HG03571 (cell line): ENCODE data around the gene C6orf47.

ENCODE experiments used
- ATAC-seq: cut with Tn5 transposase; IDR thresholded peaks from one replicate; pipeline ENCODE4 v1.9.1; 2021; ENCODE audit not compliant: unreplicated experiment

The C6orf47 gene

GRCh38 chr6:31636698-31637596, 23.6 kb downstream of the C6orf47 start:
- no peak for ATAC-seq

- no peak for ATAC-seq
Measured at GRCh38 chr6:31634969-31635575, 25.5 kb downstream of the C6orf47 start.

- no peak for ATAC-seq
Measured at GRCh38 chr6:31634131-31634530, 26.4 kb downstream of the C6orf47 start.

DNA sequence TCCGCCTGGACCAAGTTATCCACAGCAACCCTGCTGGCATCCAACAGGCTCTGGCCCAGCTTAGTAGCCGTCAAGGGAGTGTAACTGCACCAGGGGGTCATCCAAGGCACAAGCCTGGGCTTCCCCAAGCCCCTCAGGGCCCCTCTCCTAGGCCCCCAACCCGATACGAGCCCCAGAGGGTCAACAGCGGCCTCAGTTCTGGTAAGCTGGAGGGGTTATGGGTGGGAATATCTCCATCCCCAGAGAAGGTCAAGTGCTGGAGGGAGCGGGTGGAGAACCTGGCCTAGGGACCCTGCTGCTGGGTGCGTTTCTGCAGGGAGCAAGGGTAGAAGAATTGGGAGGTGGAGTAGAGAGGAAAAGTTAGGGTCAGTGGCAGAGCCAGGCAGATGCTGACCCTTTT, 27.1 kb downstream of the C6orf47 start:
- ATAC-seq, result no peak

DNA sequence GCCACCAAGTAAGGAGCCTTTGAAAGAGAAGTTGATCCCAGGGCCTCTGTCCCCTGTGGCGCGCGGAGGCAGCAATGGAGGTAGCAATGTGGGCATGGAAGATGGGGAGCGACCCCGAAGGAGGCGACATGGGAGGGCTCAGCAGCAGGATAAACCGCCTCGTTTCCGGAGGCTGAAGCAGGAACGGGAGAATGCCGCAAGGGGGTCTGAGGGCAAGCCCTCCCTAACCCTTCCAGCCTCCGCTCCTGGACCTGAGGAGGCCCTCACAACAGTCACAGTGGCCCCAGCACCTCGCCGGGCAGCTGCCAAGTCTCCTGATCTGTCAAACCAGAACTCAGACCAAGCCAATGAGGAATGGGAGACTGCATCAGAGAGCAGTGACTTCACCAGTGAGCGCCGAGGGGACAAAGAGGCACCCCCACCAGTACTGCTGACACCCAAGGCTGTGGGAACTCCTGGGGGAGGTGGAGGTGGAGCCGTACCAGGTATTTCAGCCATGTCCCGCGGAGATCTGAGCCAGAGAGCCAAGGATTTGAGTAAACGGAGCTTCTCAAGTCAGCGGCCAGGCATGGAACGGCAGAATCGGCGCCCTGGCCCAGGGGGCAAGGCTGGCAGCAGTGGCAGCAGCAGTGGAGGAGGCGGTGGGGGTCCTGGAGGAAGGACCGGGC, 28.2 kb downstream of the C6orf47 start:
- no peak for ATAC-seq

DNA sequence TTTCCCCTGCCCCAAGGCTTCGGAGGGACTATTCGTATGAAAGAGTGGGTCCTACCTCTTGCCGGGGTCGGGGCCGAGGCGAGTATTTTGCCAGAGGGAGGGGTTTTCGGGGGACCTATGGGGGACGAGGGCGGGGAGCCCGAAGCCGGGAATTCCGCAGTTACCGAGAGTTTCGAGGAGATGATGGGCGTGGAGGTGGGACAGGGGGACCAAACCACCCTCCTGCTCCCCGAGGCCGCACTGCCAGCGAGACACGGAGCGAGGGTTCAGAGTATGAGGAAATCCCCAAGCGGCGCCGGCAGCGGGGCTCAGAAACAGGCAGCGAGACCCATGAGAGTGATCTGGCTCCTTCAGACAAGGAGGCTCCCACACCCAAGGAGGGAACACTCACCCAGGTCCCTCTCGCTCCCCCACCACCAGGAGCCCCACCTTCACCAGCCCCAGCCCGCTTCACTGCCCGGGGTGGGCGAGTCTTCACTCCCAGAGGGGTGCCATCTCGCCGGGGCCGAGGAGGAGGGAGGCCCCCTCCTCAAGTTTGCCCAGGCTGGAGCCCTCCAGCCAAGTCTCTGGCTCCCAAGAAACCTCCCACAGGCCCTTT, 28.8 kb downstream of the C6orf47 start:
- no peak for ATAC-seq

DNA sequence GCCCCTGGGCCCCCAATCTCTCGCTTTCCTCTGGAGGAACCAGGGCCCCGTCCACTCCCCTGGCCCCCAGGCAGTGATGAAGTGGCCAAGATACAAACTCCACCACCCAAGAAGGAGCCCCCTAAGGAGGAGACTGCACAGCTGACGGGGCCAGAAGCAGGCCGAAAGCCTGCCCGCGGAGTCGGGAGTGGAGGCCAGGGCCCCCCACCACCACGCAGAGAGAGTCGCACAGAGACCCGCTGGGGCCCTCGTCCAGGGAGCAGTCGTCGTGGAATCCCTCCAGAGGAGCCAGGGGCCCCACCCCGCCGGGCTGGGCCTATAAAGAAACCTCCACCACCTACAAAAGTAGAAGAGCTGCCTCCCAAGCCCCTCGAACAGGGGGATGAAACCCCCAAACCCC, 29.4 kb downstream of the C6orf47 start:
- no peak for ATAC-seq

- ATAC-seq, result no peak
Measured at GRCh38 chr6:31630177-31630934, 30.2 kb downstream of the C6orf47 start.

- ATAC-seq, result no peak
Measured at GRCh38 chr6:31629014-31629413, 31.6 kb downstream of the C6orf47 start.

DNA sequence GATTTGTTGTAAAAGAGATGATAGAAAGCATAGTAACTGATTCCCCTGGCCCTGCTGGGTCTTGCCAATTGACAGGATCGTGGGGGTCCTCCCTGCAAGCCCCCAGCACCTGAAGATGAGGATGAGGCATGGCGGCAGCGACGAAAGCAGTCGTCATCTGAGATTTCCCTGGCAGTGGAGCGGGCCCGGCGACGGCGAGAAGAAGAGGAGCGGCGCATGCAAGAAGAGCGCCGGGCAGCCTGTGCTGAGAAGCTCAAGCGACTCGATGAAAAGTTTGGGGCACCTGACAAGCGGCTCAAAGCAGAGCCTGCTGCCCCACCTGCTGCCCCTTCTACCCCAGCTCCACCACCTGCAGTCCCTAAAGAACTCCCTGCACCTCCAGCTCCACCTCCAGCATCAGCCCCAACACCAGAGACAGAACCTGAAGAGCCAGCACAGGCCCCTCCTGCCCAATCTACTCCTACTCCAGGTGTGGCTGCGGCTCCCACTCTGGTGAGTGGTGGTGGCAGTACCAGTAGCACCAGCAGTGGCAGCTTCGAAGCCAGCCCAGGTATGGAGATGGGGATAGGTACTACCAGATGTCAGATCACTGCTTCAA, 32.8 kb downstream of the C6orf47 start:
- no peak for ATAC-seq

DNA sequence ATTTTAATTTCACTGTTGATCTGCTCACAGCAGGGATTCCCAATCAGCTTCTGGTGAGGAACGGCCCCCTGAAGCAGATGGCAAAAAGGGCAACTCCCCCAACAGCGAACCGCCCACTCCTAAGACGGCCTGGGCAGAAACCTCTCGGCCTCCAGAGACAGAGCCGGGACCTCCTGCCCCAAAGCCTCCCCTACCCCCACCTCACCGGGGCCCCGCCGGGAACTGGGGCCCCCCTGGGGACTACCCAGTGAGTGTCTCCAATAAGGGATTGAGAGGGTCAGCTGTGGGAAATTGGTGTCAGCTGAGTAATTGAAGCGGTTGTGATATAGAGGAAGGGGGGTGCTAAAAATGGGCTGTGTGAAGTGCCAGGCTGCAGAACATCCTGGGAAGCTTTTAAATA, 33.6 kb downstream of the C6orf47 start:
- no peak for ATAC-seq

GRCh38 chr6:31624070-31624469, 36.5 kb downstream of the C6orf47 start:
- no peak for ATAC-seq

DNA sequence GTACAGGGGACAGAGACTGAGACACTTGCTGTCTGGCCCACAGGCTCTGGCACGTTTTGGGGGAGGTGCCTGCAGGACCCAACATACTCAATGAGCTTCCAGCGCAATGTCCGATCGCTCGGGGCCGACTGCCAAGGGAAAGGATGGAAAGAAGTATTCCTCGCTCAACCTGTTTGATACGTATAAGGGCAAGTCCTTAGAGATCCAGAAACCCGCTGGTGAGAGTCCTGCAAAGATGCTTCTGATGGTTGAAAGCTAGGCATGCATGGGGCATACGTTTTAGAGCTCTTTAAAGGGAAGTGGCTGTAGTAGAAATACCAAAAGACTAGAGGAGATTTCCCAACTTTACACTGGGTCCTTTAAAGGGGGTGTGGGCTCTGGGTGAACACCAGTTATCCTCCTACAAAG, 37.9 kb downstream of the C6orf47 start:
- no peak for ATAC-seq

GRCh38 chr6:31621991-31622390, 38.6 kb downstream of the C6orf47 start:
- no peak for ATAC-seq

DNA sequence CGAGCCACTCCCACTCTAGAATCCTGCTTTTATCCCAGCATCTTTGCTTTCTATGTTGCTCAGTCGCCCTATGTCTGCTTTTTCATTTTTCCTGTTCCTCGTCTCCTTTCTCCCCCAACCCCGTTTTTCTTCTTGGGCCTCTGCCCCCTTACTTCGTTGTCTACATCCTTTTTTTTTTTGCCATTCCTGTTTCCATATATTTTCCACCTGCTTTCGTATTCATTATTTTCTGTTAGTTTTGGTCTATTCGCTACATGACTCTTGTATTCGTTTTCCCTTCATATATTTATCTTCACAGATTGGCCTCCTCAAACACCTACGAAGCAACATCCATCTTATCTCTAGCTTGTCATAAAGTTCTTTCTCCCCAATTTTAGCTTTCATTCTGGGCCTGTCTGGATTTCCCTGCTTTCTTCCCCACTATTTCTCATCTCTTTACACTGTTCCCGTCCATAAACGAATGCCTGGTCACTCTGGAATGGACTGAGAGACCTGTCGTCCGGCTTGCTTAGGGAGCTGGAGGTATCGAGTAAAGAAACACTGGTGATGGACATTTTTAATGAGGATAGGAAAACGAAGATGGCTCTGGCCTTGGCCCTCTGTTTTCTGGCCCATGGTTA, 39.1 kb downstream of the C6orf47 start:
- ATAC-seq, result no peak

- ATAC-seq, result peak; percentile 41
Measured at GRCh38 chr6:31620586-31621319, 39.8 kb downstream of the C6orf47 start, which contains the start of gene PRRC2A. Gene PRRC2A, plus strand, starts transcription at chr6:31620715. Its CDS starts 2,075 bp downstream, at chr6:31622790.

GRCh38 chr6:31619805-31620585, 40.6 kb downstream of the C6orf47 start:
- ATAC-seq, result peak; percentile 72

- ATAC-seq, result no peak
Measured at GRCh38 chr6:31617010-31617409, 43.6 kb downstream of the C6orf47 start.
